ENCODE results near the gene ADAMTS5.

DNA sequence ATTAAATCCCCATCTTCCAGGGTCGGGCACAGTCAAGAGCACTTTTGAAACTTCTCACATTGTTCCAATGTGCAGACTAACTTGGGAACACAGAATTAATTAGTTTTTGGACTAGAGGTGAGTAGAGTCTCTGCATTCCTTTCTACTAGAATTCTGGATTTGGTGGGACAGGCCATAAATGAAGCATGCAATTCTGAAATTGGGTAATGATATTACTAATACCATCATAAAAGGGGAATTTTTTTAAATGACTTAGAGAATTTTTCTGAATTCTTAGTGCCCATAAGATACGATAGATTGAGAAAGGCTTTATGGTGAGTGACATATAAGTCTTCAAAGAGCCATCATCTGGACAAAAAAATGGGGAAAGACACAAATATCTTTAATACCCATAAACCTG lies 41.8 kb downstream of the ADAMTS5 start:
- TF ChIP-seq POLR2A (IDR thresholded peaks at IDR 0.05) (no peak), POLR2AphosphoS5 (IDR thresholded peaks at IDR 0.05) (no peak), EP300 (IDR thresholded peaks at IDR 0.05; ENCODE audit: low read depth) (no peak)
- TF ChIP-seq, protein P1, sequence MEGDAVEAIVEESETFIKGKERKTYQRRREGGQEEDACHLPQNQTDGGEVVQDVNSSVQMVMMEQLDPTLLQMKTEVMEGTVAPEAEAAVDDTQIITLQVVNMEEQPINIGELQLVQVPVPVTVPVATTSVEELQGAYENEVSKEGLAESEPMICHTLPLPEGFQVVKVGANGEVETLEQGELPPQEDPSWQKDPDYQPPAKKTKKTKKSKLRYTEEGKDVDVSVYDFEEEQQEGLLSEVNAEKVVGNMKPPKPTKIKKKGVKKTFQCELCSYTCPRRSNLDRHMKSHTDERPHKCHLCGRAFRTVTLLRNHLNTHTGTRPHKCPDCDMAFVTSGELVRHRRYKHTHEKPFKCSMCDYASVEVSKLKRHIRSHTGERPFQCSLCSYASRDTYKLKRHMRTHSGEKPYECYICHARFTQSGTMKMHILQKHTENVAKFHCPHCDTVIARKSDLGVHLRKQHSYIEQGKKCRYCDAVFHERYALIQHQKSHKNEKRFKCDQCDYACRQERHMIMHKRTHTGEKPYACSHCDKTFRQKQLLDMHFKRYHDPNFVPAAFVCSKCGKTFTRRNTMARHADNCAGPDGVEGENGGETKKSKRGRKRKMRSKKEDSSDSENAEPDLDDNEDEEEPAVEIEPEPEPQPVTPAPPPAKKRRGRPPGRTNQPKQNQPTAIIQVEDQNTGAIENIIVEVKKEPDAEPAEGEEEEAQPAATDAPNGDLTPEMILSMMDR (IDR thresholded peaks at IDR 0.05) = no peak
